Upper lobe of left lung (tissue), 6 donors: Measurements from ENCODE around the gene HECTD3. TPM values are rescaled to one million over a fixed set of nuclear protein-coding genes. Genes with fewer than 3 reads are reported as not detected.

Experiments used
- ATAC-seq, 2 donors: fragments of 200-7000 bp; cut with Tn5 transposase; one replicate each; pipeline ENCODE4 v1.9.1; 2022; ENCODE audit warnings: mild to moderate bottlenecking in 2 of 2, moderate library complexity in 2 of 2; ENCODE audit not compliant: low FRiP score in 2 of 2
- DNase-seq, 2 donors: peaks; one replicate each; pipeline ENCODE4 v3.0.0-alpha.2; 2019 to 2020
- H3K27ac ChIP-seq, 4 donors: fragments of 200-600 bp; sonication (generic); one replicate each; pipeline ENCODE4 v1.5.1; 2016 to 2019
- H3K27me3 ChIP-seq, 4 donors: fragments of 200-600 bp; sonication (generic); one replicate each; pipeline ENCODE4 v1.5.1; 2017 to 2019
- H3K36me3 ChIP-seq, 4 donors: fragments of 200-600 bp; sonication (generic); one replicate each; pipeline ENCODE4 v1.5.1; 2016 to 2019
- H3K4me1 ChIP-seq, 4 donors: fragments of 200-600 bp; sonication (generic); one replicate each; pipeline ENCODE4 v1.5.1; 2018 to 2019
- H3K4me3 ChIP-seq, 4 donors: fragments of 200-600 bp; sonication (generic); one replicate each; pipeline ENCODE4 v1.5.1; 2017 to 2019; ENCODE audit warnings: mild to moderate bottlenecking in 2 of 4, moderate library complexity in 1 of 4
- H3K9me3 ChIP-seq, 4 donors: fragments of 200-600 bp; sonication (generic); one replicate each; pipeline ENCODE4 v1.5.1; 2018 to 2019
- CTCF ChIP-seq, 6 experiments: fragments of 450-650 bp in 4 of 6; fragments of 200-600 bp in 2 of 6; sonication (generic) in 2 of 6; IDR thresholded peaks; one replicate each; pipeline ENCODE4 v1.5.1; 2016 to 2019; ENCODE audit warnings: antibody characterized with exemption in 6 of 6
- EP300 ChIP-seq, 4 donors: sonication (generic); formaldehyde crosslinking; IDR thresholded peaks; one replicate each; pipeline ENCODE4 v1.5.1; 2017; ENCODE audit warnings: antibody characterized with exemption in 4 of 4, control low read depth in 2 of 4
- POLR2A ChIP-seq, 4 donors: fragments of 450-650 bp; IDR thresholded peaks; one replicate each; pipeline ENCODE4 v1.5.1; 2016 to 2017; ENCODE audit warnings: antibody characterized with exemption in 4 of 4, mild to moderate bottlenecking in 2 of 4
- POLR2AphosphoS5 ChIP-seq, 2 donors: sonication (generic); formaldehyde crosslinking; IDR thresholded peaks; one replicate each; pipeline ENCODE4 v1.5.1; 2017; ENCODE audit warnings: antibody characterized with exemption in 2 of 2
- WGBS, 2 donors: methylation state at CpG; one replicate each; pipeline ENCODE4 v1.1.5; 2017 to 2018; 5-methylcytosine and 5-hydroxymethylcytosine counted together
- total RNA-seq, 6 donors: library from RNA; depleted of rRNA in 4 of 6; stranded (reverse); fragments of >200 nt in 4 of 6; gene quantifications; one replicate each; pipeline versions ENCODE4 v1.1.0 to v1.2.1, GENCODE V29; 2016 to 2021
- donor health status: DM: no; HTN: no; CAD: no; lungs with moderate emphysema.
- donor health status: DM: no; HTN: yes; CAD: no; lungs with severe emphysema.

HECTD3 gene
- total RNA-seq, 6 donors from 2014 or later: 30.6 to 116 (median 51.2) TPM

GRCh38 chr1:45038240-45038639 is 27.1 kb upstream of the HECTD3 start:
- WGBS, 2 donors: 89 to 92% methylated on average over 2 of the region's 2 CpGs
- Histone ChIP-seq H3K4me1 (no peaks in the 10 kb centered on the region), H3K27me3 (no peaks in the 10 kb centered on the region), H3K36me3 (peaks cover 0 to 6% (median 0%) of the 10 kb centered on the region in 4 donors), H3K4me3 (no peak overlapping the region), H3K9me3 (no peaks in the 10 kb centered on the region), H3K27ac (no peak overlapping the region)
- DNase-seq (no peak), ATAC-seq (no peak)
- TF ChIP-seq POLR2A (IDR thresholded peaks at IDR 0.05) (no peak), CTCF (IDR thresholded peaks at IDR 0.05) (no peak), EP300 (IDR thresholded peaks at IDR 0.05) (no peak), POLR2AphosphoS5 (IDR thresholded peaks at IDR 0.05) (no peak)

GRCh38 chr1:45037456-45037855 is 26.3 kb upstream of the HECTD3 start:
- H3K9me3 ChIP-seq: no peaks in the 10 kb centered on the region
- no peak overlapping the region for H3K27ac ChIP-seq
- TF ChIP-seq CTCF (IDR thresholded peaks at IDR 0.05) (no peak), POLR2AphosphoS5 (IDR thresholded peaks at IDR 0.05) (no peak), EP300 (IDR thresholded peaks at IDR 0.05) (no peak), POLR2A (IDR thresholded peaks at IDR 0.05) (no peak)
- H3K27me3 ChIP-seq: no peaks in the 10 kb centered on the region
- no peak overlapping the region for H3K4me3 ChIP-seq
- H3K4me1 ChIP-seq: no peaks in the 10 kb centered on the region
- H3K36me3 ChIP-seq: peaks cover 0 to 6% (median 0%) of the 10 kb centered on the region in 4 donors
- no peak for DNase-seq
- no peak for ATAC-seq

- H3K27ac ChIP-seq: no peak overlapping the region
- peaks cover 0 to 6% (median 0%) of the 10 kb centered on the region in 4 donors for H3K36me3 ChIP-seq
- H3K27me3 ChIP-seq: no peaks in the 10 kb centered on the region
- no peak for ATAC-seq
- DNase-seq: no peak
- no peaks in the 10 kb centered on the region for H3K4me1 ChIP-seq
- H3K9me3 ChIP-seq: no peaks in the 10 kb centered on the region
- TF ChIP-seq EP300 (IDR thresholded peaks at IDR 0.05): no peak
- no peak for TF ChIP-seq CTCF (IDR thresholded peaks at IDR 0.05)
- TF ChIP-seq POLR2AphosphoS5 (IDR thresholded peaks at IDR 0.05): no peak
- no peak for TF ChIP-seq POLR2A (IDR thresholded peaks at IDR 0.05)
- 79 to 88% methylated on average over 7 of the region's 7 CpGs for WGBS, 2 donors
- H3K4me3 ChIP-seq: no peak overlapping the region
Measured at GRCh38 chr1:45035631-45036301, 24.6 kb upstream of the HECTD3 start.

GRCh38 chr1:45033356-45033755 is 22.2 kb upstream of the HECTD3 start:
- DNase-seq (no peak), ATAC-seq (no peak)
- Histone ChIP-seq H3K27ac (no peak overlapping the region), H3K4me1 (no peaks in the 10 kb centered on the region), H3K9me3 (no peaks in the 10 kb centered on the region), H3K4me3 (no peak overlapping the region), H3K36me3 (peaks cover 0 to 6% (median 0%) of the 10 kb centered on the region in 4 donors), H3K27me3 (no peaks in the 10 kb centered on the region)
- no peak for TF ChIP-seq POLR2A (IDR thresholded peaks at IDR 0.05)
- TF ChIP-seq POLR2AphosphoS5 (IDR thresholded peaks at IDR 0.05): no peak
- no peak for TF ChIP-seq EP300 (IDR thresholded peaks at IDR 0.05)
- TF ChIP-seq CTCF (IDR thresholded peaks at IDR 0.05): no peak
- WGBS, 2 donors: 100% methylated on average over 1 of the region's 1 CpG

GRCh38 chr1:45032837-45033236 is 21.7 kb upstream of the HECTD3 start:
- H3K27me3 ChIP-seq: no peaks in the 10 kb centered on the region
- H3K27ac ChIP-seq: no peak overlapping the region
- ATAC-seq (no peak), DNase-seq (no peak)
- H3K4me3 ChIP-seq: no peak overlapping the region
- H3K9me3 ChIP-seq: no peaks in the 10 kb centered on the region
- TF ChIP-seq CTCF (IDR thresholded peaks at IDR 0.05) (no peak), EP300 (IDR thresholded peaks at IDR 0.05) (no peak), POLR2AphosphoS5 (IDR thresholded peaks at IDR 0.05) (no peak), POLR2A (IDR thresholded peaks at IDR 0.05) (no peak)
- H3K36me3 ChIP-seq: peaks cover 0 to 6% (median 0%) of the 10 kb centered on the region in 4 donors
- 70 to 86% methylated on average over 2 of the region's 2 CpGs for WGBS, 2 donors
- H3K4me1 ChIP-seq: no peaks in the 10 kb centered on the region
